Activated CD4-positive, alpha-beta memory T cell treated with anti-CD3 and anti-CD28 coated beads for 36 hours (primary cell): ENCODE results near the gene PARVB. TPM values are rescaled to one million over a fixed set of nuclear protein-coding genes. Genes with fewer than 3 reads are reported as not detected.

Experiments
- CTCF ChIA-PET: fragments of 350-600 bp; sonication (Branson Sonifier 250); formaldehyde crosslinking; loops from one replicate; lab custom pipeline; 2021; ENCODE audit warnings: antibody characterized with exemption, inconsistent platforms; lab: Charles Lee
- POLR2A ChIA-PET: fragments of 350-600 bp; sonication (Branson Sonifier 250); formaldehyde crosslinking; loops from one replicate; lab custom pipeline; 2021; ENCODE audit warnings: antibody characterized with exemption; lab: Charles Lee
- DNase-seq: peaks from one replicate; pipeline ENCODE4 v3.0.0-alpha.2; 2020
- H3K27ac Mint-ChIP-seq: one replicate; pipeline ENCODE4 v1.8.0; 2021; ENCODE audit warnings: mixed read lengths
- H3K27me3 Mint-ChIP-seq: one replicate; pipeline ENCODE4 v1.8.0; 2021; ENCODE audit warnings: mixed read lengths
- H3K36me3 Mint-ChIP-seq: one replicate; pipeline ENCODE4 v1.8.0; 2021; ENCODE audit warnings: mixed read lengths
- H3K4me1 Mint-ChIP-seq: one replicate; pipeline ENCODE4 v1.8.0; 2021; ENCODE audit warnings: low read depth, mixed read lengths
- H3K4me3 Mint-ChIP-seq: one replicate; pipeline ENCODE4 v1.8.0; 2021; ENCODE audit warnings: mild to moderate bottlenecking, mixed read lengths
- H3K9me3 Mint-ChIP-seq: one replicate; pipeline ENCODE4 v1.8.0; 2021; ENCODE audit warnings: mixed read lengths
- intact Hi-C: fragments of 100-400 bp; cut with micrococcal nuclease; formaldehyde crosslinking; loops from one replicate; pipeline ENCODE4 v1.15.1; 2023
- total RNA-seq, 2 experiments: library from RNA; stranded (reverse); gene quantifications; one replicate each; pipeline ENCODE4 v1.2.3, GENCODE V29; 2021

The PARVB gene, protein sequence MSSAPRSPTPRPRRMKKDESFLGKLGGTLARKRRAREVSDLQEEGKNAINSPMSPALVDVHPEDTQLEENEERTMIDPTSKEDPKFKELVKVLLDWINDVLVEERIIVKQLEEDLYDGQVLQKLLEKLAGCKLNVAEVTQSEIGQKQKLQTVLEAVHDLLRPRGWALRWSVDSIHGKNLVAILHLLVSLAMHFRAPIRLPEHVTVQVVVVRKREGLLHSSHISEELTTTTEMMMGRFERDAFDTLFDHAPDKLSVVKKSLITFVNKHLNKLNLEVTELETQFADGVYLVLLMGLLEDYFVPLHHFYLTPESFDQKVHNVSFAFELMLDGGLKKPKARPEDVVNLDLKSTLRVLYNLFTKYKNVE
- total RNA-seq, result 10 to 100 TPM; 77.8 to 82.8 TPM

DNA sequence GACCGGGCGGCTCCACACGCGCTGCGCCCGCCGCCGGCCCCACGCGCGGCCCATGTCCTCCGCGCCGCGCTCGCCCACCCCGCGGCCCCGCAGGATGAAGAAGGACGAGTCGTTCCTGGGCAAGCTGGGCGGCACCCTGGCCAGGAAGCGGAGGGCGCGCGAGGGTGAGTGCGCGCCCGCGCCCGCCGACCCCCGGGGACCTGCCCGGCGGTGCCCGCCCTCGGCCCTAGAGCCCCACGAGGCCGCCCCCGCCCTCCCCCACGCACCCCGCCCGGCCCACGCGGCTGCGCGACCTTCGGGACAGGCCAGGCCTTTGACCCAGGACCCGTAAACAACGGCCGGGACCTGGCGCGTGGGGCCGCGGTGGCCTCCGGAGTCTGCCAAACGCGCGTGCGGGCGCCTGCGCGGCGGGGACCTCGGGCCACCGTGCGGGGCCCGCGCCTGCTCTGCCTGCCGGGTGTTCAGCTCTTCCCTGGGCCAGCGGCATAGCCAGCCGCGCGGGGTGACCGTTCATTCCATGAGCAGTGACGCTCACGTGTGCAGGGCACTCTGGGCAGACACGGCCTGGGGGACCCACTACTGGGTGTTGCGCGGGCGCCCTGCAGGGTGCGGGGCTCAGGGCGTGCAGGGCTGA, at the start of gene PARVB:
Gene PARVB, plus strand, starts transcription at position 15 of the 634 bp plus-strand sequence. Its CDS starts 38 bp downstream, at position 53.
- intact Hi-C loops, result no loop called here
- Mint-ChIP-seq H3K4me3 (peak within 1 kb of the TSS; percentile 87), H3K9me3 (no peaks in the 10 kb centered on the region), H3K27ac (peak within 1 kb of the TSS; percentile 80), H3K27me3 (peaks cover 4% of the 10 kb centered on the region), H3K4me1 (peaks cover 52% of the 10 kb centered on the region), H3K36me3 (peaks cover 9% of the 10 kb centered on the region)
- DNase-seq, result peak; percentile 38
- ChIA-PET CTCF (interaction anchor here (1.4 to 3.0 kb wide), 2 partner anchors 31 to 69 kb away, joined by 3 to 12 read pairs; partner anchors contain the start of gene SAMM50), POLR2A (interaction anchor here (1.0 to 1.6 kb wide), 2 partner anchors 8 to 157 kb away, joined by 4 to 5 read pairs; partner anchors contain the start of gene PARVG)

DNA sequence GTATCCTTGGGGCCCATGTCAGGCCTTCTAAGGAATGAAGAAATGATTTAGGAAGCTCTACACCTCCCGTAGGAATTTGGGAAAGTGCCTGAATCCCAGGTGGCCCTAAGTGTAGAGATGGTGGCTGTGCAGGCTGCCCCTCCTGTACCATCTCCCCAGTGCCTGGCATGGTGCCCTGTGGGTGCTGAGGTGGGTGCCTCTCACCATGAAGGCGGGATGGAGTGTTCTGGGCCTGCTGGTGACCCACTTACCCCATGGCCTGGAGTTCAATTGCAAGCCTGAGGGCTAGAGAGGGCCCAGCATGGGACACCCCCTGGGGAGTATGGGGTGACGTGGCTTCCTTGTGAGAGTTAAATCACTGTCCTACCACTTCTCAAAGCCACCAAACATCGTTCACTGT, 49.1 kb upstream of the PARVB start:
- H3K27ac Mint-ChIP-seq, result no peak overlapping the region
- H3K36me3 Mint-ChIP-seq, result peaks cover 42% of the 10 kb centered on the region
- POLR2A ChIA-PET, result no interaction called here
- intact Hi-C loops, result no loop called here
- H3K27me3 Mint-ChIP-seq, result no peaks in the 10 kb centered on the region
- CTCF ChIA-PET, result interaction anchor here (1.2 kb wide), 1 partner anchor 18 kb away, joined by 3 read pairs; no protein-coding TSS in a partner anchor
- H3K4me1 Mint-ChIP-seq, result no peaks in the 10 kb centered on the region
- H3K9me3 Mint-ChIP-seq, result no peaks in the 10 kb centered on the region
- no peak overlapping the region for H3K4me3 Mint-ChIP-seq
- no peak for DNase-seq

DNA sequence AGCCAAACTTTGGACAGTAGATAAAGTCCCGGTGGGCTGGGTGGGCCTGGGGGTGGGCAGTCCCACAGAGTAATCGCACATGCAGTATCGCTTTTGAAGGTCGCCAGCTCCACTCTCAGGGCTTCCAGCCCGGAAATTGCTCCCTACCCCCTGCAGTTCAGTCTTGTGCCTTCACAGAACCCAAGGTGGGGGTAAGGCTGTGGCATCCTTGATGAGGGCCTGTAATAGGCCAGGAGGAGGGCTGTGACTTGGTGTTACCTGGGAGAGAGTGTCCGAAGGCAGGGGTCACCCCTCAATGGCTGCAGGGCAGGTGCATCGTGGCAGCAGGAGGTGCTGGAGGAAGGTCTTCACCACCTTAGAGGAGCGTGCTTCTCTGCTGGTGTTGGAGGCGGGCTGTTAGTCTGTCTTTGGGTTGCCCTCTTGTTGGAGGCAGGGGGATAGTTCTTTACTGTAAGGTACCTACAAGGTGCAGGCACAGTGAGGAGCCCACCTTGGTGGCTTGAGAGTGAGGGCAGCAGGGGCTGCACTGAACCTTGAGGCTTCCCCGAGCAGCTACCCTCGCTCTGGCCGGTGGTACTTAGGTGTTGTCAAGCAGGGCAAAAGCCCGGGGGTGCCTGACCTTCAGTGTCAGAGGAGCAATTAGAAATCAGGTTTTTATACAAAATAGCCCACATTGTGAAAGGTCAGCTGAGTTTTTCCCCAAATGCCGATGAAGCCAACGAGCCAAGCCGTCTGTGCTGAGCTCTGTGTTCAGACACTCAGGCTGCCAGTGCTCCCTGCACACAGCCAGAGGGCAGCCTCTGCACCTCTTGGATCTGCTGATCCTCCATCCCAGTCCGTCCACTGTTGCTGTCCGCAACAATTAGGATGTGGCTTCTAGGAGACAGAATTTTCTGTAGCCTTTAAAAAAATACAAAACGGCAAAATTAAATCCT, 47.0 kb upstream of the PARVB start:
- no peaks in the 10 kb centered on the region for H3K4me1 Mint-ChIP-seq
- POLR2A ChIA-PET, result no interaction called here
- no peaks in the 10 kb centered on the region for H3K27me3 Mint-ChIP-seq
- H3K27ac Mint-ChIP-seq, result no peak overlapping the region
- DNase-seq, result no peak
- intact Hi-C loops, result no loop called here
- peaks cover 49% of the 10 kb centered on the region for H3K36me3 Mint-ChIP-seq
- no peak overlapping the region for H3K4me3 Mint-ChIP-seq
- CTCF ChIA-PET, result interaction anchor here (1.0 kb wide), 1 partner anchor 16 kb away, joined by 3 read pairs; no protein-coding TSS in a partner anchor
- H3K9me3 Mint-ChIP-seq, result no peaks in the 10 kb centered on the region

DNA sequence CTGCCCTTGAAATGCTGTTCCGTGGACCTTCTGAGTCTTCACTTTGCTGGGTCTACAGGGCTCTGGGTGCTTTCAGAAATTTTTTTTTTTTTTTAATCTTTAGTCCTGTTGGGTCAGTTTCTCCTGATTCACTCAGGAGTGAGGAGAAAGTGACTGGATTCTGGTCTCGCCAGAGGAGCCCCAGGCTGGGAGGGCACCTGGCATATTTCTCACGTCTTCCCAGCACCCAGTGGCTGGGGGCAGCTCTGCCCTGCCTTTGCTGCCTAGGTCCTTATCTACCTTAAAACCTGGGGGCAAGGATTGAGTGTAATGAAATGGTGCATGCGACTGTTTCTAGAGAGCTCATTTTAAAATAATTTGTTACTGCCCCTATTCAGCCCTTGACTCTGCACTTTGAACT, 45.5 kb upstream of the PARVB start:
- Mint-ChIP-seq H3K4me3 (no peak overlapping the region), H3K27me3 (no peaks in the 10 kb centered on the region), H3K27ac (no peak overlapping the region), H3K36me3 (peaks cover 41% of the 10 kb centered on the region), H3K9me3 (no peaks in the 10 kb centered on the region), H3K4me1 (no peaks in the 10 kb centered on the region)
- ChIA-PET CTCF (no interaction called here), POLR2A (no interaction called here)
- DNase-seq, result no peak
- intact Hi-C loops, result no loop called here

DNA sequence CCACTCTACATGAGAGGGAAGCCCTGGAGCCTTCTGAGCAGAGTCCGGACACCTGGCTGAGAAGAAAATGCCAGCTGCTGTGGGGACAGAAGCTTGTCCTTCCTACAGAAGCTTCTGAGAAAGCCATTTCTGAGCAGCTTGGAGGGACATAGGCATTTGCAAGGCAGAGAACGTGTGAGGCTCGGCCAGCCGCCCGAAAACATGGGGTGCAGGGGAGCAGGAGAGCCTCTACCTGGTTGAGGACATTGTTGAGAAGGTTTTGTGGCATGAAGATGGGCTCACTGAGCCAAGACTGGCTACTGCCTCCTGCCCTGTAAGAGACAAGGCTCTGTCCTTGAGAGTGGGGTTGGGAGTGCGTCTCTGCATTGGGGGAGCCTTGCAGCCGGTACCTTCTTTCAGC, 43.5 kb upstream of the PARVB start:
- Mint-ChIP-seq H3K9me3 (no peaks in the 10 kb centered on the region), H3K4me3 (no peak overlapping the region), H3K27ac (no peak overlapping the region), H3K27me3 (no peaks in the 10 kb centered on the region), H3K4me1 (no peaks in the 10 kb centered on the region), H3K36me3 (peaks cover 43% of the 10 kb centered on the region)
- intact Hi-C loops, result no loop called here
- no peak for DNase-seq
- CTCF ChIA-PET, result interaction anchor here (1.1 kb wide), 1 partner anchor 13 kb away, joined by 3 read pairs; no protein-coding TSS in a partner anchor
- POLR2A ChIA-PET, result no interaction called here

DNA sequence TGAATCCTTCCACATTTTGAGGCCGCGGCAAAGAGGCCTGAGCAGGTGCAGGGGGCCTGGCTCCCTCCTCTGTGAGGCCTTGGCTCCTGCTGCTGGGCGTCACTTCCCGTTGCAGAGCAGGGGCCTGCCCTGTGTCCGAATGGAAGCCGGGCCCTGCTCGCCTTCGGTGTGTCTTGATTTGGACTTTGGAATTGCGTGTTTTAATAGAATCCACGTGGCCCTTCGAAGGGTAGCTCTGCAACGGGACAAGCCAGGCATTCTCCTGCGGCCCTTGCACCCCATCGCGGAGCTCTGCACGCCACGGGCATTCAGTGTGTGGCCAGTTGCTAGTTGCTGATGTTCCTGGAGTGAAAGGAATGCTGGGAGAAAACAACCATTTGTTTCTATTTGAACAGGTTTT, 43.1 kb upstream of the PARVB start:
- ChIA-PET CTCF (interaction anchor here (1.1 kb wide), 1 partner anchor 12 kb away, joined by 3 read pairs; no protein-coding TSS in a partner anchor), POLR2A (no interaction called here)
- intact Hi-C loops, result no loop called here
- Mint-ChIP-seq H3K9me3 (no peaks in the 10 kb centered on the region), H3K4me1 (no peaks in the 10 kb centered on the region), H3K36me3 (peaks cover 40% of the 10 kb centered on the region), H3K27me3 (no peaks in the 10 kb centered on the region), H3K27ac (no peak overlapping the region), H3K4me3 (no peak overlapping the region)
- DNase-seq, result no peak

DNA sequence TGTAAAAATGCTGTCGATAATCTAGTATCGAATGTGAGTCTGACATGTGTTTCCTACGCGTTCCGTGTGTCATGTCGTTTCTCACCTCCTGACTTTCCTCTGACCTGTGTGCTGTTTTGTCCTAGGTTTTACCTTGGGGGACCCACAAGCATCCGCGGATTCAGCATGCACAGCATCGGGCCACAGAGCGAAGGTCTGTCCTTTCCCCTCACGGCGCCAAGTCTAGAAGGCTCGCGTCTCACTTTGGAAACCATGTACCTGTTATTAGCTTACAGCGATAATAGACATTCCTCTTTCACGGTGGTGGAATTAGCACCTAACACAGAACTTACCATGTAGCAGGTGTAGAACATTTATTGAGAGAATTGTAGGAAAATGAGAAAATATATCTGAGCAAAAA, 40.3 kb upstream of the PARVB start:
- Mint-ChIP-seq H3K4me1 (no peaks in the 10 kb centered on the region), H3K36me3 (peaks cover 49% of the 10 kb centered on the region), H3K4me3 (no peak overlapping the region), H3K27ac (no peak overlapping the region), H3K9me3 (no peaks in the 10 kb centered on the region), H3K27me3 (no peaks in the 10 kb centered on the region)
- ChIA-PET CTCF (interaction anchor here (3.6 kb wide), 1 partner anchor 9 kb away, joined by 20 read pairs; no protein-coding TSS in a partner anchor), POLR2A (interaction anchor here (1.1 kb wide), 1 partner anchor 9 kb away, joined by 3 read pairs; no protein-coding TSS in a partner anchor)
- intact Hi-C loops, result no loop called here
- no peak for DNase-seq

DNA sequence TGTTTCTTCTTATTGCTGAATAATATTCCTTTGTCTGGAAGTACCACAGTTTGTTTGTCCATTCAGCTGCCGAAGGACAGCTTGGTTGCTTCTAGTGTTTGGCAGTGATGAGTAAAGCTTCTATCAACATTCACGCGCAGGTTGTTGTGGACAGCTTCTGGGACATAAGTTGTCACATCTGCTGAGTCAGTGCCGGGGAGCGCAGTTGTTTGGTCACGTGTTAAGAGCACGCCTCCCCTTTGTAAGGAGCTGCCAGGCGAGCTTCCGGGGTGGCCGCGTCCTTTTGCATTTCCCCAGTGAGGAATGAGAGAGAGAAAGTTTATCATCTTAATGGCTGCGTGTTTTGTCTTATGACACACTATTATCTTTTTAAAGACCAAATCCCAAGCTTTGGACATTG, 38.6 kb upstream of the PARVB start:
- CTCF ChIA-PET, result interaction anchor here (3.6 kb wide), 1 partner anchor 8 kb away, joined by 20 read pairs; no protein-coding TSS in a partner anchor

DNA sequence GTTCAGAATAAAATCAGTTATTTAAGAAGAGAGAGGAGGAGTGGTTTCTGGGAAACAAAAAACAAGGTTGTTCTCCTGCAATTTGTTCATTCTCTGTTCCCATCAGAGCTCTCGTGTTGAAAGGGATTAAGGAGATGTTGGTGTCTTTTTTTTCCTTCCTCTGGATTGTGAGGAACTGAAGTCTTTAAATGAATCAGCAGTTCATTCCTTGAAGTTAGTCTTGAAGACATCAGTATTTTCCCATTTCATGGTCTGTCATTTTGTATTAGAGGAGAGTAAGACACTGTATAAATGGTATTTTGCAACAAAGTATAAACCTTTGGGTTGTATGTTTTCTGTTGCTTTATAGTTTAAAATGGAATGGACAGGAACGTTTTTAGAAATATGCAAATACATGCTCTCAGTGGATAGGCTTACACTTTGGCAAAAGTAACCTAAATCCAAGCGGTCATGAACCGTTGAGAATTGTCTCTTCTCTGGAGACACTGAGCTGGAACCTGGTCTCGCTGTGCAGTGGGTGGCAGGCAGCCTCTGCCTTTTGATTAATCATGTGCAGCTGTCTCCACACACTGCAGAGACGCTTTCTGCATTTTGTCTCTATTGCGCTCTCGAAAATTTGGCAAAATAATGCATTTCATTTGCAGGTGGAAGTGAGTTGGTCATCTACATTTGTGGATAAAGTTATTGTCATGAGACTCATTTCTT, 35.8 kb upstream of the PARVB start:
- H3K27ac Mint-ChIP-seq, result no peak overlapping the region
- intact Hi-C loops, result no loop called here
- no peaks in the 10 kb centered on the region for H3K27me3 Mint-ChIP-seq
- POLR2A ChIA-PET, result no interaction called here
- H3K4me1 Mint-ChIP-seq, result no peaks in the 10 kb centered on the region
- H3K4me3 Mint-ChIP-seq, result no peak overlapping the region
- DNase-seq, result no peak
- H3K9me3 Mint-ChIP-seq, result no peaks in the 10 kb centered on the region
- CTCF ChIA-PET, result interaction anchor here (1.0 to 1.4 kb wide), 3 partner anchors 34 to 98 kb away, joined by 3 to 4 read pairs (median 3); no protein-coding TSS in a partner anchor
- peaks cover 43% of the 10 kb centered on the region for H3K36me3 Mint-ChIP-seq

More for the DNA sequence above, 38.6 kb upstream of the PARVB start:
- Mint-ChIP-seq H3K4me1 (no peaks in the 10 kb centered on the region), H3K27ac (no peak overlapping the region), H3K4me3 (no peak overlapping the region), H3K9me3 (no peaks in the 10 kb centered on the region), H3K27me3 (no peaks in the 10 kb centered on the region), H3K36me3 (peaks cover 42% of the 10 kb centered on the region)
- intact Hi-C loops, result no loop called here
- DNase-seq, result no peak
- POLR2A ChIA-PET, result no interaction called here

DNA sequence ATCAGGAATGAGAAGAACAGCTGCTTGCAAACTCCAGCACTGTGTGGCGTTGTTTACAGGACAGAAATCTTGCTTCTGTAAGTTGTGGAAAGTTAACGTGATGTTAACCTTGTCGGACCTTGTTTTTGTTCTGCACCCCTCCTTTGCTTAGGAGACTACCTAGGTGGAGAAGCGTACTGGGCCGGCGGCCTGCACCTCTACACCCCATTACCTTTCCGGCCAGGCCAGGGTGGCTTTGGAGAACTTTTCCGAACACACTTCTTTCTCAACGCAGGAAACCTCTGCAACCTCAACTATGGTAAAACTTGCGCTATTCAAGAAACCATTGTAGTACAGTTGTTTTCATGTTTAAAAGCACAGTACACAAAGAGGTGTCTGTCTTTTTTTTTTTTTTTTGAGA, 35.1 kb upstream of the PARVB start:
- Mint-ChIP-seq H3K4me3 (no peak overlapping the region), H3K36me3 (peaks cover 39% of the 10 kb centered on the region), H3K27me3 (no peaks in the 10 kb centered on the region), H3K9me3 (no peaks in the 10 kb centered on the region), H3K4me1 (no peaks in the 10 kb centered on the region), H3K27ac (no peak overlapping the region)
- intact Hi-C loops, result no loop called here
- ChIA-PET CTCF (no interaction called here), POLR2A (no interaction called here)
- no peak for DNase-seq

DNA sequence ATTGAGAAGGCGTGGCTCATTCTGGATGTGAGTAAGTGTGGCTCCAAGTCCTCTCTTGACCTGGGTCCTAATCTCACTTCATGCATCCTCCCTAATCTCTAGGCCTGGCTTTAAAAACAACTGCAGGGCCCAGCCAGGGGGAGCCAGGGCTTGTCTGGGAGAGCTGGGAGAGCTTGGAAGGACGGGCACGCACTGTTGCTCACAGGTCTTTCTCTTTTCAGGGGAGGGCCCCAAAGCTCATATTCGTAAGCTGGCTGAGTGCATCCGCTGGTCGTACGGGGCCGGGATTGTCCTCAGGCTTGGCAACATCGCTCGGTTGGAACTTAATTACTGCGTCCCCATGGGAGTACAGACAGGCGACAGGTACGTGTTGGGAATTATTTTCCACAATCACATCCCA, 34.1 kb upstream of the PARVB start:
- no peak overlapping the region for H3K27ac Mint-ChIP-seq
- peaks cover 7% of the 10 kb centered on the region for H3K4me1 Mint-ChIP-seq
- no peak for DNase-seq
- CTCF ChIA-PET, result interaction anchor here (1.7 to 2.0 kb wide), 2 partner anchors 96 to 635 kb away, joined by 5 to 6 read pairs; no protein-coding TSS in a partner anchor
- no peaks in the 10 kb centered on the region for H3K27me3 Mint-ChIP-seq
- H3K9me3 Mint-ChIP-seq, result no peaks in the 10 kb centered on the region
- intact Hi-C loops, result loop anchor here (5.0 kb wide), 1 partner anchor 192 kb away; the partner anchor contains the start of gene PARVG
- no peak overlapping the region for H3K4me3 Mint-ChIP-seq
- POLR2A ChIA-PET, result no interaction called here
- H3K36me3 Mint-ChIP-seq, result peaks cover 41% of the 10 kb centered on the region
